ENCODE data around the gene XYLT2. TPM values are rescaled to one million over a fixed set of nuclear protein-coding genes. Genes with fewer than 3 reads are reported as not detected.

The XYLT2 gene
- total RNA-seq, 2 donors from 2014 or later = 17.1 to 20.6 TPM

DNA sequence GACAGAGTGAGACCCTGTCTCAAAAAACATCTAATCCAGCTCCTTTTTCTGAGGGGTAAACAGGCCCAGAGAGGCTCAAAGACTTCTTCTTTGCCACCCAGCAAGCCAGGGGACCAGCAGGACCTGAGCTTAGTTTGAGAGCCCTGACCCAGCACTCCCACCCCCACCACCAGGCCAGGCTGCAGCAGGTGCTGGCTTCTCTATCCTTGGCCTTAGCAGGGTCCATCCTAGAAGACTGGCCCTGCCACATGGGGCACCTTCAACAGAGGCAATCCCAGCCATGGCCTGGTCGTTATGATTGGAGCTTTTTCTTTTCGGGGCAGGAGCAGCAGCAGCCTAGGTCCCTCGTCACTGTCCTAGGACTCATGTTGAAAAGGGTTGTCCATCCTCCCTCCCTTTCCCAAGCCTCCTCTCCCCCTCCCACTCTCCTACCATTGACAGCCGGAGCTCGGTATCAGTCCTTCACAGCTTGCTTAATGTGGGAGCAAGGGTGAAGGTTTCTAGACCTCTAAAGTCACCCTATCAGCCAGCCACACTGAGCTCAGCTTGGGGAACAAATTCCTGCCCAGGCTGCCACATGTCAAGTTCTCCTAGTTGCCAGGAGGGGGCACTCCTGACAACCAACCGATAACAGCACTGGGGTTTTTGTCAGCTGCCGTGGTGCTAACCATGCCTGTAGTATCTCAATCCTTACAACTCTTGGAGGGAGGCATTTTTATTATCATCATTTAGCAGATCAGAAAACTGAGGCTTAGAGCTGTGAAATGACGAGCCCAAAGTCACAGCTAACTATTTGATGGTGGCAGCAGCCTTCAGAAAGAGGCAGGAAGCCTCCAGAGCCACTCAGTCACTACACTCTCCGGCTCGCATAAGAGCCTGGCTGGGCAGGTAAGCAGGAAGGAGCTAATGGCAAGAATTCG lies 15.9 kb downstream of the XYLT2 start:
- Histone ChIP-seq H3K4me1 (peaks cover 0 to 17% of the 10 kb centered on the region in 2 donors), H3K9me3 (no peaks in the 10 kb centered on the region), H3K27ac (no peak overlapping the region), H3K4me3 (no peak overlapping the region), H3K27me3 (no peaks in the 10 kb centered on the region), H3K36me3 (peaks cover 31% of the 10 kb centered on the region)
- TF ChIP-seq, protein P1, sequence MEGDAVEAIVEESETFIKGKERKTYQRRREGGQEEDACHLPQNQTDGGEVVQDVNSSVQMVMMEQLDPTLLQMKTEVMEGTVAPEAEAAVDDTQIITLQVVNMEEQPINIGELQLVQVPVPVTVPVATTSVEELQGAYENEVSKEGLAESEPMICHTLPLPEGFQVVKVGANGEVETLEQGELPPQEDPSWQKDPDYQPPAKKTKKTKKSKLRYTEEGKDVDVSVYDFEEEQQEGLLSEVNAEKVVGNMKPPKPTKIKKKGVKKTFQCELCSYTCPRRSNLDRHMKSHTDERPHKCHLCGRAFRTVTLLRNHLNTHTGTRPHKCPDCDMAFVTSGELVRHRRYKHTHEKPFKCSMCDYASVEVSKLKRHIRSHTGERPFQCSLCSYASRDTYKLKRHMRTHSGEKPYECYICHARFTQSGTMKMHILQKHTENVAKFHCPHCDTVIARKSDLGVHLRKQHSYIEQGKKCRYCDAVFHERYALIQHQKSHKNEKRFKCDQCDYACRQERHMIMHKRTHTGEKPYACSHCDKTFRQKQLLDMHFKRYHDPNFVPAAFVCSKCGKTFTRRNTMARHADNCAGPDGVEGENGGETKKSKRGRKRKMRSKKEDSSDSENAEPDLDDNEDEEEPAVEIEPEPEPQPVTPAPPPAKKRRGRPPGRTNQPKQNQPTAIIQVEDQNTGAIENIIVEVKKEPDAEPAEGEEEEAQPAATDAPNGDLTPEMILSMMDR (IDR thresholded peaks at IDR 0.05) = peak; percentile 55 to 80
- peak; percentile 78 for DNase-seq (ENCODE audit: low spot score)

DNA sequence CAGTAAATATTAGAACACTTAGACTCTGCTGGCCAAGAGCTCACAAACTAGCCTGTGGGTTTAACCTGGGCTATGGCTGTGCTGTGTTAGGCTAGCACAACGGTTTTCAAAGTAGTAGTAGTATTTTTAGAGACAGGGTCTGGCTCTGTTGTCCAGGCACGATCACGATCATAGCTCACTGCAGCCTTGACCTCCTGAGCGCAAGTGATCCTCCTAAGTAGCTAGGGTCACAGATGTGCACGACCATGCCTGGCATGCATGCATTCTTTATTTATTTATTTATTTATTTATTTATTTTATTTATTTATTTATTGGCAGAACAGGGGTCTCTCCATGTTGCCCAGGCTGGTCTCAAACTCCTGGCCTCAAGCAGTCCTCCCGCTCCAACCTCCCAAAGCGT lies 16.7 kb downstream of the XYLT2 start:
- H3K27ac ChIP-seq = no peak overlapping the region
- no peaks in the 10 kb centered on the region for H3K27me3 ChIP-seq
- TF ChIP-seq, protein P1 (IDR thresholded peaks at IDR 0.05) = no peak
- peaks cover 32% of the 10 kb centered on the region for H3K36me3 ChIP-seq
- H3K4me1 ChIP-seq = peaks cover 0 to 17% of the 10 kb centered on the region in 2 donors
- H3K9me3 ChIP-seq = no peaks in the 10 kb centered on the region
- no peak overlapping the region for H3K4me3 ChIP-seq
- no peak for DNase-seq (ENCODE audit: low spot score)

DNA sequence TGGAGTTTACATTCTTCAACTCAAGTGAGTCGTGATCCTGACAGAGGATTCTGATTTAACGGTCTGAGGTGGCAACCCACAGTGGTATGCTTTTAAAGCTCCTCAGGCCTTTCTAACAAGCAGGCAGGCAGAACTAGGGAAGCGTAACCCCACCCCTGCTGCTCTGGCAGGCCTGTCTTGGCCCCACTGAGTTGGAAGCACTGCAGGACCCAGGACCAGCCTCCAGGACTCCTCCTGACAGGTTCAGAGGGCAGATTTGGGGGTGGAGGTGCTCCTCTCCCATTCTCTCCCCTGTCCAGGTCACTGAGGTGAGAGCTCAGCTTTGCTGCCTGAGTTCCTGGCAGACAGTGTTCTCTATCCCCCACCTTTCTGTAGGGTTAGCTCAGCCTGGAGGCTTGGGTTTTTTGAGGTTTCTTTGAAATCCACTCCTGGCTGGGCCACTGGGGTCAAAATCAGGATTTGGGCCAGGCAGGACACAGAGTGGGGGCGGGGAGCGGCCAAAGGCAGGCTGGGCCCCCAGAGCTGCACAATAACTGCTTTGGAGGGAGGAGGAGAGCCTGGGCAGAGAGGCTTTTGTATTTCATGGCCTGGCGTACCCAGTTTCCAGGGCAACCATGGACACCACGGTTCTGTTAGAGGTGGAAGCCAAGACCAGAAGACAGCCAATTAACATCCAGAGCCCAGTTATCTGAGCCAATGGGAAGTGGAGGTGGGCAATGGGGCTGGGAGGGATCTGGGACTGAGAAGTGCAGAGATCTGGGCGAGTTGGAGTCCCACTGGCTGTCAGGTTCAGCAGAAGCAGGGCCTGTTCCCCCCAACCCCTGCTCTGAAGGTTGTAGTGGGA lies 17.5 kb downstream of the XYLT2 start:
- peaks cover 35% of the 10 kb centered on the region for H3K36me3 ChIP-seq
- DNase-seq (ENCODE audit: low spot score) = no peak

DNA sequence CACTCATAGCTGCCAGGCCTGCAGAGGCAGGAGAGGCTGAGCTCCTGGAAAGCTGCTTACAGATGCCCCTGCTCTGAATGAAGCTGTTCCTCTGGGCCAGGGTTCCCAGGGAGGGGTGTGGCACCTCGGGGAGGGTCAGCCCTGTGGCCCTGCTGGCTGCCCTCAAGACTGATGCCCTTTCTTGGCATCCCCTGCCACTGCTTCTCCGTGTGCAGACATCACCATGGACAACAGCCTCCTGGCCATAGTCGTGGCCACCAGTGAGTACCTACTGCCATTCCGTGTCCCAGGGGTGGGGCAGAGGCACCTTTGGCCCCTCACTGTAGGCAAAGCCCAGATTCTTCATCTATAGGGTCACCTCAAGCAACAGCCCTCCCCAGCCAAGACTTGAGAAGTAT lies 18.1 kb downstream of the XYLT2 start:
- H3K9me3 ChIP-seq = no peaks in the 10 kb centered on the region
- H3K36me3 ChIP-seq = peaks cover 35% of the 10 kb centered on the region
- H3K27ac ChIP-seq = no peak overlapping the region
- DNase-seq (ENCODE audit: low spot score) = no peak
- peaks cover 0 to 17% of the 10 kb centered on the region in 2 donors for H3K4me1 ChIP-seq
- H3K27me3 ChIP-seq = no peaks in the 10 kb centered on the region
- TF ChIP-seq, protein P1 (IDR thresholded peaks at IDR 0.05) = no peak
- no peak overlapping the region for H3K4me3 ChIP-seq

More for the DNA sequence above, 17.5 kb downstream of the XYLT2 start:
- H3K4me3 ChIP-seq = no peak overlapping the region
- H3K9me3 ChIP-seq = no peaks in the 10 kb centered on the region
- H3K27me3 ChIP-seq = no peaks in the 10 kb centered on the region
- H3K27ac ChIP-seq = no peak overlapping the region
- TF ChIP-seq, protein P1 (IDR thresholded peaks at IDR 0.05) = no peak
- H3K4me1 ChIP-seq = peaks cover 0 to 17% of the 10 kb centered on the region in 2 donors

DNA sequence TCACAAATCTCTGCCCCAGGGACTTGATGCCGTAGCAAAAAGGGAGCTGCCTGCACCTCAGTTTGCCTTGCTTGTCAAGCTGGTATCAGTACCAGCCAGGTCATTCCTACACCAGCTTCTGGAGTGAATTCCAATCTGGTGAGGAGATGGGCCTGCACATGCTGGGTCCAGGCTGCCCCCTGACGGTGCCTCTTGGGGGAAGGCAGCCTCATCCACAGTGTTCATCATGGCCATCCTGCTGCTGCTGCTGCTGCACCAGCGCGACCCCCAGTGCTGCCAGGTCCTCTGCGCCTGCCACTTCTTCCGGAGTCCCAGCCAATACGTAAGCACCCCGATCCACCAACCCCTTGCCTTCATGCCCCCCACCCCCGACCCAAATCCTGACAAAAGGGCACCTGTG lies 18.8 kb downstream of the XYLT2 start:
- H3K9me3 ChIP-seq = no peaks in the 10 kb centered on the region
- H3K4me1 ChIP-seq = peaks cover 0 to 17% of the 10 kb centered on the region in 2 donors
- no peak overlapping the region for H3K4me3 ChIP-seq
- peaks cover 37% of the 10 kb centered on the region for H3K36me3 ChIP-seq
- TF ChIP-seq, protein P1 (IDR thresholded peaks at IDR 0.05) = no peak
- no peaks in the 10 kb centered on the region for H3K27me3 ChIP-seq
- no peak overlapping the region for H3K27ac ChIP-seq
- no peak for DNase-seq (ENCODE audit: low spot score)
